HCT116 (cell line): ENCODE results near the gene ARL15. TPM values are rescaled to one million over a fixed set of nuclear protein-coding genes. Genes with fewer than 3 reads are reported as not detected.

Experiments used
- ATAC-seq: fragments of 200-7000 bp; cut with Tn5 transposase; 2 replicates; pipeline ENCODE4 v1.9.1; 2020; ENCODE audit warnings: mild to moderate bottlenecking, moderate library complexity
- BruUV-seq: library from RNA; stranded (reverse); fragments of 400-500 nt; replicated peaks from 2 replicates; lab custom pipeline; 2021; lab: Mats Ljungman, UMichigan
- CTCF ChIA-PET: fragments of 300-600 bp; sonication (Branson Sonifier 250); formaldehyde crosslinking; loops from one replicate; lab custom pipeline; 2021; ENCODE audit warnings: antibody characterized with exemption; lab: Charles Lee
- POLR2A ChIA-PET: fragments of 300-600, 350-600 bp; sonication (Branson Sonifier 250); formaldehyde crosslinking; loops from one replicate; lab custom pipeline; 2021; ENCODE audit warnings: antibody characterized with exemption; lab: Charles Lee
- RAD21 ChIA-PET, 2 experiments: fragments of 300-600 bp; sonication (Branson Sonifier 250); formaldehyde crosslinking; loops; one replicate each; lab custom pipeline; 2023; ENCODE audit warnings: low total read pairs in 2 of 2; ENCODE audit not compliant: uncharacterized antibody in 2 of 2, unreplicated experiment in 2 of 2, low non-redundant PET in 1 of 2; lab: Charles Lee
- DNase-seq: peaks from one replicate; pipeline ENCODE4 v3.0.0-alpha.2; 2010; ENCODE audit warnings: low read depth, low spot score
- H2AFZ ChIP-seq: fragments of 200-600 bp; shearing (Covaris generic), sonication (generic); 2 replicates; pipeline ENCODE4 v1.6.1; 2017; ENCODE audit warnings: low read depth, mixed run types, mixed read lengths, antibody characterized with exemption, low read length; ENCODE audit not compliant: poor library complexity, severe bottlenecking
- H3K27ac ChIP-seq: 2 replicates; pipeline ENCODE4 v1.5.1; 2012; ENCODE audit warnings: low read depth, low read length
- H3K27me3 ChIP-seq: fragments of 200-600 bp; sonication (generic); 2 replicates; pipeline ENCODE4 v1.6.1; 2016; ENCODE audit warnings: mixed run types, low read length, mixed read lengths; ENCODE audit not compliant: insufficient read depth
- H3K36me3 ChIP-seq, 2 experiments: fragments of 200-500 bp in 1 of 2; fragments of 200-600 bp in 1 of 2; sonication (Bioruptor generic) in 1 of 2; sonication (generic) in 1 of 2; 2 replicates each; pipeline versions ENCODE4 v1.5.1 to v1.6.1; 2014 to 2016; ENCODE audit warnings: low read length in 2 of 2, inconsistent platforms in 1 of 2, mixed read lengths in 1 of 2, mixed run types in 1 of 2; ENCODE audit not compliant: insufficient read depth in 2 of 2, control insufficient read depth in 1 of 2
- H3K4me1 ChIP-seq, 2 experiments: fragments of 200-600 bp in 1 of 2; sonication (generic) in 1 of 2; 2 replicates each; pipeline versions ENCODE4 v1.5.1 to v1.6.1; 2012 to 2017; ENCODE audit warnings: low read length in 2 of 2, inconsistent platforms in 1 of 2, mild to moderate bottlenecking in 1 of 2, mixed read lengths in 1 of 2, mixed run types in 1 of 2, moderate library complexity in 1 of 2; ENCODE audit not compliant: insufficient read depth in 2 of 2, control insufficient read depth in 1 of 2
- H3K4me2 ChIP-seq: fragments of 200-600 bp; sonication (generic); 2 replicates; pipeline ENCODE4 v1.6.1; 2017; ENCODE audit warnings: mixed run types, low read length, mixed read lengths
- H3K4me3 ChIP-seq, 2 experiments: fragments of 200-600 bp in 1 of 2; sonication (generic) in 1 of 2; replicated peaks in 1 of 2; 2 replicates each; pipeline ENCODE4 v1.5.1; 2011 to 2016; ENCODE audit warnings: low read length in 2 of 2, control low read depth in 1 of 2, low read depth in 1 of 2, mild to moderate bottlenecking in 1 of 2, mixed read lengths in 1 of 2, mixed run types in 1 of 2
- H3K79me2 ChIP-seq: fragments of 200-600 bp; sonication (generic); 2 replicates; pipeline ENCODE4 v1.6.1; 2017; ENCODE audit warnings: mild to moderate bottlenecking, mixed run types, low read length, moderate library complexity, mixed read lengths; ENCODE audit not compliant: insufficient read depth
- H3K9ac ChIP-seq: fragments of 200-600 bp; sonication (generic); 2 replicates; pipeline ENCODE4 v1.6.1; 2016; ENCODE audit warnings: low read length, mixed read lengths
- H3K9me2 ChIP-seq: fragments of 200-600 bp; sonication (generic), shearing (Covaris generic); 2 replicates; pipeline ENCODE4 v1.6.1; 2017; ENCODE audit warnings: mixed run types, mild to moderate bottlenecking, moderate library complexity; ENCODE audit not compliant: insufficient read depth
- H3K9me3 ChIP-seq, 2 experiments: fragments of 200-500 bp in 1 of 2; fragments of 200-600 bp in 1 of 2; sonication (Bioruptor generic) in 1 of 2; sonication (generic) in 1 of 2; 2 replicates each; pipeline ENCODE4 v1.6.1; 2014 to 2017; ENCODE audit warnings: low read length in 2 of 2, mixed read lengths in 2 of 2, inconsistent platforms in 1 of 2, low read depth in 1 of 2, mild to moderate bottlenecking in 1 of 2, mixed run types in 1 of 2, moderate library complexity in 1 of 2; ENCODE audit not compliant: control insufficient read depth in 1 of 2, insufficient read depth in 1 of 2
- H4K20me1 ChIP-seq: fragments of 200-600 bp; sonication (generic), shearing (Covaris generic); 2 replicates; pipeline ENCODE4 v1.6.1; 2017; ENCODE audit warnings: mixed run types, mild to moderate bottlenecking, moderate library complexity; ENCODE audit not compliant: insufficient read depth
- ATF3 ChIP-seq: IDR thresholded peaks from 2 replicates; pipeline ENCODE4 v1.6.1; 2012
- CBX3 ChIP-seq: IDR thresholded peaks from 2 replicates; pipeline ENCODE4 v1.6.1; 2012; ENCODE audit warnings: low read depth
- CEBPB ChIP-seq: IDR thresholded peaks from 2 replicates; pipeline ENCODE4 v1.6.1; 2012; ENCODE audit warnings: low read depth
- CTCF ChIP-seq, 3 experiments: fragments of 200-600 bp in 1 of 3; sonication (generic) in 1 of 3; IDR thresholded peaks in 2 of 3; conservative IDR thresholded peaks in 1 of 3; 2 replicates each; pipeline ENCODE4 v1.5.1; 2012 to 2017; ENCODE audit warnings: low read depth in 2 of 3, low read length in 2 of 3, antibody characterized with exemption in 1 of 3, borderline replicate concordance in 1 of 3, control low read depth in 1 of 3, mild to moderate bottlenecking in 1 of 3, mixed read lengths in 1 of 3, mixed run types in 1 of 3, moderate library complexity in 1 of 3; ENCODE audit not compliant: insufficient read depth in 1 of 3
- EGR1 ChIP-seq: IDR thresholded peaks from 2 replicates; pipeline ENCODE4 v1.6.1; 2012; ENCODE audit warnings: low read depth
- ELF1 ChIP-seq: IDR thresholded peaks from 2 replicates; pipeline ENCODE4 v1.6.1; 2012; ENCODE audit warnings: low read depth, borderline replicate concordance
- EZH2 ChIP-seq: fragments of 200-600 bp; sonication (generic); IDR thresholded peaks from 2 replicates; pipeline ENCODE4 v1.6.1; 2017; ENCODE audit warnings: antibody characterized with exemption, mixed run types
- EZH2phosphoT487 ChIP-seq: fragments of 200-600 bp; IDR thresholded peaks from 2 replicates; pipeline ENCODE4 v1.6.1; 2018; ENCODE audit warnings: antibody characterized with exemption, borderline replicate concordance
- FOSL1 ChIP-seq: IDR thresholded peaks from 2 replicates; pipeline ENCODE4 v1.6.1; 2012; ENCODE audit warnings: low read depth
- POLR2A ChIP-seq: IDR thresholded peaks from 2 replicates; pipeline ENCODE4 v1.7.0; 2011; ENCODE audit warnings: borderline replicate concordance; ENCODE audit not compliant: insufficient read depth, insufficient read length; ENCODE audit errors: extremely low read depth
- POLR2AphosphoS5 ChIP-seq: IDR thresholded peaks from 2 replicates; pipeline ENCODE4 v1.6.1; 2011; ENCODE audit warnings: mild to moderate bottlenecking, low read depth, low read length, moderate library complexity
- RAD21 ChIP-seq: IDR thresholded peaks from 2 replicates; pipeline ENCODE4 v1.6.1; 2012; ENCODE audit warnings: low read depth, mild to moderate bottlenecking
- SIN3A ChIP-seq: IDR thresholded peaks from 2 replicates; pipeline ENCODE4 v1.6.1; 2012; ENCODE audit warnings: low read depth
- SP1 ChIP-seq: IDR thresholded peaks from 2 replicates; pipeline ENCODE4 v1.6.1; 2012; ENCODE audit warnings: low read depth
- SRF ChIP-seq: IDR thresholded peaks from 2 replicates; pipeline ENCODE4 v1.6.1; 2012; ENCODE audit warnings: low read depth
- TCF7L2 ChIP-seq: IDR thresholded peaks from 2 replicates; pipeline ENCODE4 v1.7.0; 2011; ENCODE audit warnings: borderline replicate concordance, inconsistent platforms; ENCODE audit not compliant: insufficient read depth, insufficient read length; ENCODE audit errors: extremely low read depth
- YY1 ChIP-seq: IDR thresholded peaks from 2 replicates; pipeline ENCODE4 v1.6.1; 2011; ENCODE audit warnings: low read length, low read depth, moderate library complexity, mild to moderate bottlenecking; ENCODE audit not compliant: insufficient replicate concordance; ENCODE audit errors: extremely low read depth
- ZFX ChIP-seq: fragments of 450-650 bp; IDR thresholded peaks from 2 replicates; pipeline ENCODE4 v1.6.1; 2017
- ZNF274 ChIP-seq: fragments of 200-500 bp; sonication (Bioruptor generic); IDR thresholded peaks from 2 replicates; pipeline ENCODE4 v1.6.1; 2014; ENCODE audit warnings: mild to moderate bottlenecking, low read depth, low read length, inconsistent platforms
- intact Hi-C: fragments of 100-400 bp; cut with micrococcal nuclease; formaldehyde crosslinking; loops from 2 replicates; pipeline ENCODE4 v1.10.0; 2022
- total RNA-seq: library from RNA; stranded (reverse); gene quantifications from one replicate; pipeline ENCODE4 v1.2.1, GENCODE V29; 2021; ENCODE audit not compliant: unreplicated experiment

ARL15 gene
- total RNA-seq, 1 experiment from 2014 or later, result 15.0 TPM

DNA sequence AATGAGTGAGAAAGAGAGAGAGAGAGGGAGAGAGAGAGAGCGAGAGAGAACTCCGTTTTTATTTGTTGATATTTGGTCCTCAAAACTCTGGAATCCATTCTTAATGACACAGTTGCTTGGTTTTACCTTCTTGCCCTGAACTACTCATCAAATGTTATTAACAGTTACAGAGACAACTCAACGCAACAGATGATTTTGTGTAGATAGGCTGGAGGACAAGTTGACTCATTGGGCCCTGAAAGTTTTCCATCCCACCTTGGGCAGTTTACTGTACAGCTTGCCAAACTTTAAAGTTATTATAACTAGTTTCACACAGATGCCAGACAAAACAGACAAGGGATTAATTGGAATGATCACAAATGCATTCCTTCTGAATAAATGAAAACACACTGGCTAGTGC is 339.9 kb downstream of the ARL15 start:
- no peak for DNase-seq
- Histone ChIP-seq H3K4me1 (no peaks in the 10 kb centered on the region), H3K79me2 (no peaks in the 10 kb centered on the region), H3K27ac (no peak overlapping the region), H3K4me2 (no peak overlapping the region), H3K9me2 (no peaks in the 10 kb centered on the region), H3K4me3 (no peak overlapping the region), H3K9ac (no peak overlapping the region), H3K27me3 (no peaks in the 10 kb centered on the region), H2AFZ (no peak overlapping the region), H3K36me3 (no peaks in the 10 kb centered on the region), H4K20me1 (no peaks in the 10 kb centered on the region), H3K9me3 (no peaks in the 10 kb centered on the region)
- intact Hi-C loops, result no loop called here
- RAD21 ChIA-PET, result no interaction called here
- BruUV-seq, result no TSS peak
- TF ChIP-seq CBX3 (no peak), POLR2AphosphoS5 (no peak), SRF (no peak), EZH2 (no peak), TCF7L2 (no peak), ZFX (no peak)
- CTCF ChIA-PET, result no interaction called here
- POLR2A ChIA-PET, result no interaction called here
- no peak for ATAC-seq

DNA sequence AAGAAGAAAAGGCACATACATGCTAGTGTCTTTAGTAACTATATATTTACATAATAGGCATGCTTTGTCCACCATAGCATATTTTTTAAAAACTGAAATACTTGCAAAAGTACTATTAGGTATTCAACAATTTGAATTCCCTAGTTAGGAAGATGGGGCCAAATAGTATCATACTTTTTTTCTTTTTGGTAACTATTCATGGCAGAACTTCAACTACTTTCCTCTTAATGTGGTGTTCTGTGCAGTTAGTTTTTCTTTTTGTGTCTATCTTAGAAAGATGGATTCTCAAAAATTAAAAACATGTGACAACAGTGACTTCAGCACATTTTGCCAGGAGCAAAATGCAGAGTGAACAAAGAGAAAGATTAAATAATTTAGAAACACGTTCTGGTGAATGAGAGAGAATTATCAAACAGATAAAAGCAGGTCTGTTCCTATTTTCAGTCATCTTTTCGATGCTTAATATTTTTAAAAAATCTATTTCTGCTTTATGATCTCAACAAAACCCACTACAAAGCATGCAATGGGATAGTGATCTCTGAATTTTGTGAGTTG is 341.1 kb downstream of the ARL15 start:
- Histone ChIP-seq H2AFZ (no peak overlapping the region), H3K9me2 (no peaks in the 10 kb centered on the region), H3K79me2 (no peaks in the 10 kb centered on the region), H3K4me3 (no peak overlapping the region), H3K9ac (no peak overlapping the region), H4K20me1 (no peaks in the 10 kb centered on the region), H3K27me3 (no peaks in the 10 kb centered on the region), H3K36me3 (no peaks in the 10 kb centered on the region), H3K9me3 (no peaks in the 10 kb centered on the region), H3K4me2 (no peak overlapping the region), H3K4me1 (no peaks in the 10 kb centered on the region), H3K27ac (no peak overlapping the region)
- CTCF ChIA-PET, result no interaction called here
- DNase-seq (no peak), ATAC-seq (no peak)
- intact Hi-C loops, result no loop called here
- RAD21 ChIA-PET, result no interaction called here
- BruUV-seq, result no TSS peak
- POLR2A ChIA-PET, result no interaction called here
- TF ChIP-seq EZH2 (no peak), ZNF274 (no peak), CEBPB (no peak), ELF1 (no peak), SRF (no peak), CBX3 (no peak), SP1 (no peak), ATF3 (no peak), POLR2AphosphoS5 (no peak), FOSL1 (no peak), ZFX (no peak), RAD21 (no peak), EZH2phosphoT487 (no peak), CTCF (IDR thresholded peaks at IDR 0.05 in 2 of 3, conservative IDR thresholded peaks at IDR 0.05 in 1 of 3; ENCODE audit: borderline replicate concordance in 1 of 3, insufficient read depth in 1 of 3, low read depth in 2 of 3, low read length in 2 of 3) (no peak), POLR2A (no peak), SIN3A (no peak), YY1 (no peak), EGR1 (no peak)
